Muscle layer of duodenum (tissue), 2 donors: ENCODE data around the gene S100G.
"Not testable (repeated sequence)": the region's sequence is repeated elsewhere in the genome, so short reads cannot be mapped to it uniquely, and the experiment has no call there.

Source experiments
- H3K27ac ChIP-seq: one replicate; pipeline ENCODE4 v1.7.0; 2013; ENCODE audit warnings: mild to moderate bottlenecking, low read length
- H3K27me3 ChIP-seq: one replicate; pipeline ENCODE4 v1.7.0; 2013; ENCODE audit warnings: low read depth, mild to moderate bottlenecking, control low read depth, low read length
- H3K36me3 ChIP-seq, 2 donors: one replicate each; pipeline ENCODE4 v1.7.0; 2013; ENCODE audit warnings: low read length in 2 of 2, control low read depth in 1 of 2, mild to moderate bottlenecking in 1 of 2; ENCODE audit not compliant: insufficient read depth in 2 of 2, control insufficient read depth in 1 of 2
- H3K4me1 ChIP-seq, 2 donors: one replicate each; pipeline ENCODE4 v1.7.0; 2013; ENCODE audit warnings: low read length in 2 of 2, mild to moderate bottlenecking in 2 of 2, control low read depth in 1 of 2, moderate library complexity in 1 of 2; ENCODE audit not compliant: insufficient read depth in 2 of 2, control insufficient read depth in 1 of 2
- H3K4me3 ChIP-seq, 2 donors: one replicate each; pipeline ENCODE4 v1.7.0; 2013; ENCODE audit warnings: low read length in 2 of 2, low read depth in 1 of 2, mild to moderate bottlenecking in 1 of 2
- H3K9me3 ChIP-seq, 2 donors: one replicate each; pipeline ENCODE4 v1.7.0; 2013; ENCODE audit warnings: low read length in 2 of 2, control low read depth in 1 of 2, mild to moderate bottlenecking in 1 of 2; ENCODE audit not compliant: control insufficient read depth in 1 of 2
- donor health status: healthy.

The S100G gene

DNA sequence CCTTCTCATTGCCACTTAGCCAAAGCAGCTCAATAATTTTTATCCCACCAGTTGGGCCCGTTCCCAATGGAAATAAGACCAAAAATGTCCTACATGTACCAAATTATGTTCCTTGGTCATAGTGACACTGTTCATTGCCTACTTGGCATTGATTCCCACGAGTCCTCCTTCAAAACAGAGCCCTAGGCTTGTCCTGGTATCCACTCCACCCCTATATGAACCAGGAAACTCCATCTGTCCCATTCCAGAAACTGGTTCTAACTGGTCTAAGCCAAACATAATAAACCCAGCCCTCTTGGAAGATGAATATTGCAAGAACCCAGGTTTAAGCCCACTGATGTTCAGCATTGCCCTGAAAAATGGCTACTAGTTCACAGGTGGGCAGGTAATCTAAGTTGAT, 30.9 kb upstream of the S100G start:
- Histone ChIP-seq H3K36me3 (peaks cover 0 to 4% of the 10 kb centered on the region in 2 donors), H3K27me3 (no peaks in the 10 kb centered on the region), H3K9me3 (no peaks in the 10 kb centered on the region), H3K4me3 (no peak overlapping the region), H3K4me1 (no peaks in the 10 kb centered on the region), H3K27ac (no peak overlapping the region)

- not testable (repeated sequence) for H3K4me3 ChIP-seq, H3K4me1 ChIP-seq, H3K36me3 ChIP-seq, H3K9me3 ChIP-seq, H3K27ac ChIP-seq, H3K27me3 ChIP-seq
These were observed 21.4 kb upstream of the S100G start for GRCh38 chrX:16628511-16628910.

- Histone ChIP-seq H3K4me3 (no peak overlapping the region), H3K27me3 (no peaks in the 10 kb centered on the region), H3K4me1 (no peaks in the 10 kb centered on the region), H3K9me3 (no peaks in the 10 kb centered on the region), H3K27ac (no peak overlapping the region), H3K36me3 (no peaks in the 10 kb centered on the region)
These were observed 20.9 kb upstream of the S100G start for GRCh38 chrX:16628946-16629595.

GRCh38 chrX:16629909-16630308, 20.0 kb upstream of the S100G start:
- H3K4me3 ChIP-seq, result no peak overlapping the region
- no peak overlapping the region for H3K27ac ChIP-seq
- H3K36me3 ChIP-seq, result no peaks in the 10 kb centered on the region
- no peaks in the 10 kb centered on the region for H3K9me3 ChIP-seq
- no peaks in the 10 kb centered on the region for H3K27me3 ChIP-seq
- no peaks in the 10 kb centered on the region for H3K4me1 ChIP-seq

GRCh38 chrX:16633754-16634153, 16.2 kb upstream of the S100G start:
- no peaks in the 10 kb centered on the region for H3K4me1 ChIP-seq
- H3K27ac ChIP-seq, result no peak overlapping the region
- H3K36me3 ChIP-seq, result peaks cover 0 to 3% of the 10 kb centered on the region in 2 donors
- H3K27me3 ChIP-seq, result no peaks in the 10 kb centered on the region
- no peaks in the 10 kb centered on the region for H3K9me3 ChIP-seq
- H3K4me3 ChIP-seq, result no peak overlapping the region

DNA sequence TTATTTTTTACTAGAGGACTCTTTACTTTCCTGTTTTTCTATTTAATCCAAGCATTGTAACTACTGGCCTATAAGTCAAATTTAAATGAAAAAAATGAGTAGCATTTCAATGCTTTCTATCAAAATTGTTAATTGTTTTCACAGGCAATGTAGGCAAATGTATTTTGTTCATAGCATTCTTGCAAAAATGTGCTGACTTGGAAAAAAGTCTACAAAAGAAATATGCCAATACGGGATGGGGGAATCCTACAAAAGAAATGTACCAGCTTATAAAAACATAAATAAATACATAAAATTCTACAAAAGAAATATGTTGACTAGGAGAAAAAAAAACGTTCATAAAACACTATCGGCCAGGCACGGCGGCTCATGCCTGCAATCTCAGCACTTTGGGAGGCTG, 14.9 kb upstream of the S100G start:
- H3K9me3 ChIP-seq, result no peaks in the 10 kb centered on the region
- no peaks in the 10 kb centered on the region for H3K27me3 ChIP-seq
- H3K36me3 ChIP-seq, result peaks cover 0 to 5% of the 10 kb centered on the region in 2 donors
- H3K4me1 ChIP-seq, result no peaks in the 10 kb centered on the region
- H3K4me3 ChIP-seq, result no peak overlapping the region
- H3K27ac ChIP-seq, result no peak overlapping the region

DNA sequence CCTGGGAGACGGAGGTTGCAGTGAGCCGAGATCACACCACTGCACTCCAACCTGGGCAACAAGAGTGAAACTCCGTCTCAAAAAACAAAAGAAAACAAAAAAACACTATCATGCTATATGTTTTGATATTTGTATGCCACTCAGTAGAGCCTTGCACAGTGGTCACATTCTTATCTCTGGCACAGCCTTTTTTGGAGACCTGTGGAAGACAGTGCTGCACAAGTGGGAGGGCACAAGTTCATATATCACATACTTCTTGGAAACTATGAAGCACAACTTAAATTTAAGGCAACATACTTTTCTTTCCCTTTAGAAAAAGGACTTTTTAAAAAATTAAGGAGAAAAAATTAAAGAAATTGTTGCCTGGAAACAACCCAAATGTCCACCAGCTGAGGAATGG, 14.4 kb upstream of the S100G start:
- H3K4me1 ChIP-seq, result no peaks in the 10 kb centered on the region
- H3K36me3 ChIP-seq, result peaks cover 0 to 5% of the 10 kb centered on the region in 2 donors
- H3K27me3 ChIP-seq, result no peaks in the 10 kb centered on the region
- H3K4me3 ChIP-seq, result no peak overlapping the region
- H3K27ac ChIP-seq, result no peak overlapping the region
- no peaks in the 10 kb centered on the region for H3K9me3 ChIP-seq

DNA sequence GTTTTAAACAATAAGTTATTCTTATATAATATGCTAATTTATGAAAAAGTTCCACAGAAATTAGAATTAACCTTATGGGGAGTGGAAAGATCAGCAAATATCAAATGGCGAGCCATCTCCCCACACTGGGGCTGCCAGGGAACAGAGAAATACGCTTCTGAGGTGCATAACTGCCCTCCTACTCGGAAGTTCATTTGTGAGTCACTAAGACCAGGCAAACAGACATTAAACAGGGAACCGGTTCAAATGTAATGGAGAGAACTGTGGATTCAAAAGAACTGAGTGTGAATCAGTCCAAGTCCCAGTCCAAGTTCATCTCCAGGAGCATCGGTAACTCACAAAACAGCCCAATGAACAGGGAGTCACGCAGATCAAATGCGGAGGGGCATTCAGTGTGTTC, 11.4 kb upstream of the S100G start:
- no peaks in the 10 kb centered on the region for H3K4me1 ChIP-seq
- no peak overlapping the region for H3K4me3 ChIP-seq
- peaks cover 0 to 5% of the 10 kb centered on the region in 2 donors for H3K36me3 ChIP-seq

GRCh38 chrX:16639966-16640365, 10.0 kb upstream of the S100G start:
- peaks cover 0 to 5% of the 10 kb centered on the region in 2 donors for H3K36me3 ChIP-seq
- H3K4me1 ChIP-seq, result no peaks in the 10 kb centered on the region
- H3K27me3 ChIP-seq, result no peaks in the 10 kb centered on the region
- H3K4me3 ChIP-seq, result no peak overlapping the region
- no peaks in the 10 kb centered on the region for H3K9me3 ChIP-seq
- H3K27ac ChIP-seq, result no peak overlapping the region

More for the DNA sequence above, 11.4 kb upstream of the S100G start:
- no peaks in the 10 kb centered on the region for H3K9me3 ChIP-seq
- no peaks in the 10 kb centered on the region for H3K27me3 ChIP-seq
- H3K27ac ChIP-seq, result no peak overlapping the region

- Histone ChIP-seq H3K4me1 (no peaks in the 10 kb centered on the region), H3K27me3 (no peaks in the 10 kb centered on the region), H3K4me3 (no peak overlapping the region), H3K27ac (no peak overlapping the region), H3K9me3 (no peaks in the 10 kb centered on the region), H3K36me3 (peaks cover 0 to 5% of the 10 kb centered on the region in 2 donors)
These were observed 9.1 kb upstream of the S100G start for GRCh38 chrX:16640823-16641222.

DNA sequence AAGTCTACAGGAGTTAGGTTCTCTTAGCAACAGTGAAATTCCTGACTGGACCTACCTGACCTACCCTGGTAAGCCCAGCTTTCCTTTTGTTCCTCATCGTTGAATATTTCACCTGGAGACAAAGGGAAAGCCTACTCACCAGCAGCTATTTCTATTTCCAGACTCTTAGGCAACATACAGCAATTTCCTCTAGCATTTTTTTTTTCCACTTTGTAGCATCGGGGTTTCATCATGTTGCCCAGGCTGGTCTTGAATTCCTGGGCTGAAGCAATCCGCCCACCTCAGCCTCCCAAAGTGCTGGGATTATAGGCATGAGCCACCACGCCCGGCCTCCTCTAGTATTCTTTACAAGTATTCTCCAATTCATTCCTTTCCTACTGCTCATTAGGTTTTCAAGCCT, 6.8 kb upstream of the S100G start:
- H3K27me3 ChIP-seq, result no peaks in the 10 kb centered on the region
- H3K9me3 ChIP-seq, result no peaks in the 10 kb centered on the region
- H3K27ac ChIP-seq, result no peak overlapping the region
- H3K4me3 ChIP-seq, result no peak overlapping the region
- no peaks in the 10 kb centered on the region for H3K4me1 ChIP-seq
- peaks cover 0 to 5% of the 10 kb centered on the region in 2 donors for H3K36me3 ChIP-seq
